ENCODE results near the gene HGF. TPM values are rescaled to one million over a fixed set of nuclear protein-coding genes. Genes with fewer than 3 reads are reported as not detected.

Gene HGF
- total RNA-seq, 2 donors from 2014 or later = 2.9 to 6.9 TPM

DNA sequence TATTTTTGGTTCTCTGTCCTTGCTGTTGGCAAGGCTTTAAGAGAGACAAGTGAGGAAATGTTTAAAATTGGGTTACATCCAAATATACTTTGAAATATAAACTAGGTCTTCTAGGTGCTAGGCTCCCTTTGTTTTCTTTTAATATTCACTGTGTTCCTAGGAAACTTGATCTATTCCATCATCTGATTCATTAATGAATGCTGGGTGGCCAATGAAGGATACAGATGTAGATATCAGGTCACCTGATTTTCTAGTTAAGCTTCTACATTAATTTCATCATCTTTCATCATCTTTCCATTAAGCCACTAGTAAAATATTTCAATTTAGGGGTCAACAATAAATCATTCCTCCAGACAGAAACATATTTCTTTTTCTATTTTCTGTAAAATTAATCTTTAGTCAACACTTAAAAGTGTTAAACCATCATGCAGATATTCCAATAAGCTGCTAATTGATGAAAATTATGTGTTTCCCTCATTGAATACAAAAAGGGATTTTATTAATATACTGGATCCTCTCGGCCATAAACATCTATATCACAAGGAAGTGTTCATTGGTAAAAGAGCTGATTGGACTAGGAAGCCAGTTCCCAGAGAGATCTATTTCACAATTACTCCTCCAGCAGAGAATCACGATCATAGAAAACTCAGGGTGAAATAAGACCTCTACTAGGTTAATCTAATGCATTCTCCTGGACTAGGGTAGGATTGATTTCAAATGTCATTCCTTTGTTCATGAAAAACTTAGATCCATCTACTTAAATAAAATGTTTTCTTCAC, 14.7 kb downstream of the HGF start:
- Histone ChIP-seq H3K9me3 (no peaks in the 10 kb centered on the region), H3K4me1 (no peaks in the 10 kb centered on the region), H3K27ac (no peak overlapping the region), H3K36me3 (replicated peaks in 1 of 2; ENCODE audit: insufficient read depth in 1 of 2, low read depth in 2 of 2) (no peaks in the 10 kb centered on the region), H3K4me3 (no peak overlapping the region), H3K27me3 (no peaks in the 10 kb centered on the region)
- DNase-seq = no peak
- TF ChIP-seq, protein P1, sequence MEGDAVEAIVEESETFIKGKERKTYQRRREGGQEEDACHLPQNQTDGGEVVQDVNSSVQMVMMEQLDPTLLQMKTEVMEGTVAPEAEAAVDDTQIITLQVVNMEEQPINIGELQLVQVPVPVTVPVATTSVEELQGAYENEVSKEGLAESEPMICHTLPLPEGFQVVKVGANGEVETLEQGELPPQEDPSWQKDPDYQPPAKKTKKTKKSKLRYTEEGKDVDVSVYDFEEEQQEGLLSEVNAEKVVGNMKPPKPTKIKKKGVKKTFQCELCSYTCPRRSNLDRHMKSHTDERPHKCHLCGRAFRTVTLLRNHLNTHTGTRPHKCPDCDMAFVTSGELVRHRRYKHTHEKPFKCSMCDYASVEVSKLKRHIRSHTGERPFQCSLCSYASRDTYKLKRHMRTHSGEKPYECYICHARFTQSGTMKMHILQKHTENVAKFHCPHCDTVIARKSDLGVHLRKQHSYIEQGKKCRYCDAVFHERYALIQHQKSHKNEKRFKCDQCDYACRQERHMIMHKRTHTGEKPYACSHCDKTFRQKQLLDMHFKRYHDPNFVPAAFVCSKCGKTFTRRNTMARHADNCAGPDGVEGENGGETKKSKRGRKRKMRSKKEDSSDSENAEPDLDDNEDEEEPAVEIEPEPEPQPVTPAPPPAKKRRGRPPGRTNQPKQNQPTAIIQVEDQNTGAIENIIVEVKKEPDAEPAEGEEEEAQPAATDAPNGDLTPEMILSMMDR (IDR thresholded peaks at IDR 0.05) = no peak
- TF ChIP-seq POLR2A (IDR thresholded peaks at IDR 0.05) = no peak
- intact Hi-C loops (cut with DNase I) = no loop called here
- 64 to 72% methylated on average over 2 of the region's 2 CpGs for WGBS, 2 donors
- no peak for ATAC-seq

DNA sequence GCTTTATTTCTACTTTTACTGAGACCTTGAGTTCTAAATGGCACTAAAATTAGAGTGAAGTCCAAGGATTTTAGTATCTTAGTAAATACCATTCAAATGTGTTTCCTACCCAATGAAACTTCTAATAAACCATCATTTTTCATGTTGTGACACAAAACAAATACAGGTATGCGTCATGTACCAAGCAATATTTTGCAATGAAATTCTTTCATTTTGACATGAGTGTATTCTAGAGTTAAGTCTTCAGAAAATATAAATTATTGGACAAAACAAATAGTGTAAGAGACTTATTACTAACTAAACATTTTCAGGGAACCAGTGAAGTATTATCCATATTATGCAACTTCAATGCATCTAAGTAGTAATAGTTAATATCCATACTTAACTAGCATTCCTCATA, 16.5 kb downstream of the HGF start:
- ATAC-seq (no peak), DNase-seq (no peak)
- intact Hi-C loops (cut with DNase I) = no loop called here
- Histone ChIP-seq H3K27me3 (no peaks in the 10 kb centered on the region), H3K4me3 (no peak overlapping the region), H3K27ac (no peak overlapping the region), H3K4me1 (no peaks in the 10 kb centered on the region), H3K9me3 (no peaks in the 10 kb centered on the region), H3K36me3 (replicated peaks in 1 of 2; ENCODE audit: insufficient read depth in 1 of 2, low read depth in 2 of 2) (no peaks in the 10 kb centered on the region)
- TF ChIP-seq, protein P1 (IDR thresholded peaks at IDR 0.05) = no peak
- TF ChIP-seq POLR2A (IDR thresholded peaks at IDR 0.05) = no peak
- WGBS, 2 donors = 33 to 43% methylated on average over 1 of the region's 1 CpG

DNA sequence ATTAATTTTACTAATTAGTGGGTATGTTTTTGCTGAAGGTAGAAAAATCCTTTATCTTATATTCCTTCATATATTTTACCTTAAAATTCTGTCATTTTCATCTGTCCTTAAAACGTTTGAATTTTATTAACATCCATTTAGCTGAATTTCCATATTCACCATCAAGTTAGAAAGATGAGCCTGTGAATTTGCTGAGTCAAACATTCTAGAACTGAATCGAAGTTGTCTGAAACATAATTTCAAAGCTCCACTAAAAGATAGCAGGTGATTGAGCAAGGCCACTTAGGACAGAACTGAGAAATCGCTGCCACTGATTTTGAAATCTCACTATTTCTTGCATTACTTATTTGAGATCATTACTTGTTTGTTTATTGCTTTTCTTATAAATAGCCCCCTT, 17.5 kb downstream of the HGF start:
- H3K9me3 ChIP-seq = no peaks in the 10 kb centered on the region
- H3K27me3 ChIP-seq = no peaks in the 10 kb centered on the region
- no peaks in the 10 kb centered on the region for H3K4me1 ChIP-seq
- H3K36me3 ChIP-seq (replicated peaks in 1 of 2; ENCODE audit: insufficient read depth in 1 of 2, low read depth in 2 of 2) = no peaks in the 10 kb centered on the region
- TF ChIP-seq POLR2A (IDR thresholded peaks at IDR 0.05) = no peak
- TF ChIP-seq, protein P1 (IDR thresholded peaks at IDR 0.05) = no peak
- no peak overlapping the region for H3K4me3 ChIP-seq
- 47 to 62% methylated on average over 3 of the region's 3 CpGs for WGBS, 2 donors
- ATAC-seq (no peak), DNase-seq (no peak)
- no peak overlapping the region for H3K27ac ChIP-seq
- intact Hi-C loops (cut with DNase I) = no loop called here

DNA sequence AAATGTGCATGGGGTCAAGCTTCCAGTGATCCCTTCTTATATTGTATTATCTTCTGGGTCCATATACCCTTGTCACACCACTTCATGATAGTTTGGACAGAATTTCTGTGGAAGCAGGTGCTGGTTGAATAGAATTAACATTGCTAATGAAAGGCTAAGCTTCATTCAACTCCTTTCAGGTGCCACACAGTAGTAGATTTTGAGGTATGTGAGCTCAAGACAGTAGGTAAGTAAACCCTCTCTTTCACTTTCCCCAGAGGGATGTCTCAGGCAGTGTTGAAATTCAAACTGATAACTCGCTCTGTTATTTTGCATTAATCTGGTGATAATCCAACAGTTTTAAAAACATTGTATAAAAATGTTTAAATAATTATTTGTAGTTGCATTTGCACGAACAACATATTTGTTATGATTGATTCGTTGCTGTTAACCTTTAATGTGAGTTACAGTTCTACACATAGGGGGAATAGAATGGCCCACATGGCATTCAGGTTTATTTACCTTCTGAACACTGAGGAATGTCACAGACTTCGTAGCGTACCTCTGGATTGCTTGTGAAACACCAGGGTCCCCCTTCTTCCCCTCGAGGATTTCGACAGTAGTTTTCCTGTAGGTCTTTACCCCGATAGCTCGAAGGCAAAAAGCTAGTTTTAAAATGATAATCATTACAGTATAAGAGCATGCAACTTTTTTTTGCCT, 18.1 kb downstream of the HGF start:
- H3K27ac ChIP-seq = no peak overlapping the region
- DNase-seq = no peak
- no peaks in the 10 kb centered on the region for H3K27me3 ChIP-seq
- no peak for TF ChIP-seq POLR2A (IDR thresholded peaks at IDR 0.05)
- TF ChIP-seq, protein P1 (IDR thresholded peaks at IDR 0.05) = no peak
- no peaks in the 10 kb centered on the region for H3K36me3 ChIP-seq (replicated peaks in 1 of 2; ENCODE audit: insufficient read depth in 1 of 2, low read depth in 2 of 2)
- no peak for ATAC-seq
- WGBS, 2 donors = 42 to 45% methylated on average over 9 of the region's 9 CpGs
- intact Hi-C loops (cut with DNase I) = no loop called here
- no peaks in the 10 kb centered on the region for H3K4me1 ChIP-seq
- no peak overlapping the region for H3K4me3 ChIP-seq
- H3K9me3 ChIP-seq = no peaks in the 10 kb centered on the region
